ENCODE measurements around the gene IGSF10.

IGSF10 gene

GRCh38 chr3:151421938-151422337 is 38.9 kb downstream of the IGSF10 start:
- DNase-seq: no peak

DNA sequence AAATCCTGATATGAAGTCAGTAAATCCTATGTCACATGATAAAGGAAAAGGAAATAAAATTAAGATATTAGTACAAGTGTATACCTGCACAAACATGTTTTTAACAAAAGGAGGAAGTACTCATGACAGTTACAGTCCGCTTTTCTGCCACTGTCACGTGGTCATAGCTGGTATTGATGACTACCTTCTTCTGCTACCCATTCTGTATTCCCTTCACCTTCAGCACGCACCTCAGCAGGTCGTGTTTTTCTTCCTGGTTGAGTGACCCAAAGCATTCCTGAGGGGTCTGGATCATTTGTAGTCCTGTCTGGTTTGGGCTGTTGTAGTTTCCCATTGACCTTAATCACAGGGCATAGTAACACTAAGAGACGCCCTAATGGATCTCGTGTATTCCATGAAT is 41.1 kb downstream of the IGSF10 start:
- DNase-seq: no peak

DNA sequence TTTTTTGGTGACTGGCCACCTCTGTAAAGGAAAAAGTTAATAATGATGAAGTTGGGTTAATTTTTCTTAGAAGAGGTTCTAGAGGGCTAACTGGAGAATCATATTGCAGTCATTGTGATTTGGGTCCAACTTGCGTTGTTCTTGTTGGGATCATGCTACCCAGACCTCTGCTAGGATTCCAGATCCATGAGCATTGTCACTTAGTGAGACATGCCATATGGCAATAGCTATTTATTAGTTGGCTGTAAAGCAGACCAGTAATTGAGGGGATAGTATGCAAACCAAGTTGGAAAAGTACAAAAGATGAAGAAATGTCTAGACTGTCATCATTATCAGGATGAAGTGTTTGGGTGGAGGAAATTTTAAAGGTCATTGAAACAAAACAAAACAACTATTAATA is 45.6 kb downstream of the IGSF10 start:
- no peak for DNase-seq

GRCh38 chr3:151412989-151413388 is 47.9 kb downstream of the IGSF10 start:
- DNase-seq: no peak

Measured in activated CD4-positive, CD25-positive, alpha-beta regulatory T cell (primary cell).